Measurements from ENCODE around the gene ADGRA1.

GRCh38 chr10:133139551-133140065 lies 51.9 kb downstream of the ADGRA1 start:
- TF ChIP-seq CTCF (IDR thresholded peaks at IDR 0.05; ENCODE audit: borderline replicate concordance, extremely low read depth, low read length, poor library complexity, severe bottlenecking) (no peak), EZH2 (IDR thresholded peaks at IDR 0.05; ENCODE audit: borderline replicate concordance, low read depth, low read length, severe bottlenecking) (no peak)

Measured in DND-41 (cell line).